Activated CD8-positive, alpha-beta memory T cell treated with anti-CD3 and anti-CD28 coated beads, Interleukin-2, amount 50 U/mL, for 24 hours (primary cell): ENCODE data around the gene PTGDS.

Experiments used
- DNase-seq: peaks from one replicate; pipeline ENCODE4 v3.0.0-alpha.2; 2020; ENCODE audit errors: extremely low read depth

The PTGDS gene

GRCh38 chr9:136945333-136946227, 31.7 kb upstream of the PTGDS start:
- no peak for DNase-seq

GRCh38 chr9:136946228-136947027, 30.9 kb upstream of the PTGDS start:
- no peak for DNase-seq

- no peak for DNase-seq
Observed at GRCh38 chr9:136947028-136947891, 30.0 kb upstream of the PTGDS start.

GRCh38 chr9:136947955-136948510, 29.3 kb upstream of the PTGDS start:
- no peak for DNase-seq

- DNase-seq = no peak
Observed at GRCh38 chr9:136949239-136949816, 28.0 kb upstream of the PTGDS start.

GRCh38 chr9:136949817-136950655, 27.3 kb upstream of the PTGDS start:
- DNase-seq = peak; percentile 93

- DNase-seq = no peak
Observed at GRCh38 chr9:136950656-136951276, 26.5 kb upstream of the PTGDS start.

GRCh38 chr9:136951541-136952320, 25.6 kb upstream of the PTGDS start, which contains the start of gene LCN12:
Gene LCN12, plus strand, starts transcription at chr9:136952273. Its CDS starts 55 bp downstream, at chr9:136952328.
- no peak for DNase-seq

- no peak for DNase-seq
Observed at GRCh38 chr9:136952321-136952850, 24.9 kb upstream of the PTGDS start.

GRCh38 chr9:136952876-136953770, 24.2 kb upstream of the PTGDS start:
- no peak for DNase-seq

- no peak for DNase-seq
Observed at GRCh38 chr9:136953771-136954269, 23.5 kb upstream of the PTGDS start.

GRCh38 chr9:136954270-136955083, 22.8 kb upstream of the PTGDS start:
- DNase-seq = no peak

- DNase-seq = no peak
Observed at GRCh38 chr9:136955202-136955942, 21.9 kb upstream of the PTGDS start.

- DNase-seq = no peak
Observed at GRCh38 chr9:136955943-136956335, 21.4 kb upstream of the PTGDS start.

GRCh38 chr9:136956604-136957003, 20.7 kb upstream of the PTGDS start:
- DNase-seq = no peak

- DNase-seq = no peak
Observed at GRCh38 chr9:136957461-136957860, 19.8 kb upstream of the PTGDS start.
